Activated naive CD8-positive, alpha-beta T cell treated with anti-CD3 and anti-CD28 coated beads, Interleukin-2, amount 10 ng/mL, durations not matched to agents 7 days and 5 days (primary cell): ENCODE data around the gene BCORL1. TPM values are rescaled to one million over a fixed set of nuclear protein-coding genes. Genes with fewer than 3 reads are reported as not detected.

Source experiments
- ATAC-seq: fragments of 150-1000 bp; cut with Tn5 transposase; one replicate; pipeline ENCODE4 v1.10.0; 2021; ENCODE audit warnings: low read depth, moderate library complexity
- POLR2A ChIA-PET: fragments of 350-600 bp; sonication (Branson Sonifier 250); formaldehyde crosslinking; loops from one replicate; lab custom pipeline; 2021; ENCODE audit warnings: antibody characterized with exemption; lab: Charles Lee
- DNase-seq: peaks from one replicate; pipeline ENCODE4 v3.0.0; 2021
- H3K27ac Mint-ChIP-seq: one replicate; pipeline ENCODE4 v1.8.0; 2022; ENCODE audit warnings: mild to moderate bottlenecking, mixed read lengths
- H3K27me3 Mint-ChIP-seq: one replicate; pipeline ENCODE4 v1.8.0; 2022; ENCODE audit warnings: mild to moderate bottlenecking, moderate library complexity, mixed read lengths
- H3K36me3 Mint-ChIP-seq: one replicate; pipeline ENCODE4 v1.8.0; 2021; ENCODE audit warnings: mild to moderate bottlenecking, mixed read lengths
- H3K4me1 Mint-ChIP-seq: one replicate; pipeline ENCODE4 v1.8.0; 2021; ENCODE audit warnings: mixed read lengths
- H3K4me3 Mint-ChIP-seq: one replicate; pipeline ENCODE4 v1.8.0; 2022; ENCODE audit warnings: mild to moderate bottlenecking, moderate library complexity, mixed read lengths
- H3K9me3 Mint-ChIP-seq: one replicate; pipeline ENCODE4 v1.8.0; 2021; ENCODE audit warnings: mixed read lengths
- total RNA-seq, 2 experiments: library from RNA; stranded (reverse); gene quantifications; one replicate each; pipeline ENCODE4 v1.2.3, GENCODE V29; 2021

Gene BCORL1, protein sequence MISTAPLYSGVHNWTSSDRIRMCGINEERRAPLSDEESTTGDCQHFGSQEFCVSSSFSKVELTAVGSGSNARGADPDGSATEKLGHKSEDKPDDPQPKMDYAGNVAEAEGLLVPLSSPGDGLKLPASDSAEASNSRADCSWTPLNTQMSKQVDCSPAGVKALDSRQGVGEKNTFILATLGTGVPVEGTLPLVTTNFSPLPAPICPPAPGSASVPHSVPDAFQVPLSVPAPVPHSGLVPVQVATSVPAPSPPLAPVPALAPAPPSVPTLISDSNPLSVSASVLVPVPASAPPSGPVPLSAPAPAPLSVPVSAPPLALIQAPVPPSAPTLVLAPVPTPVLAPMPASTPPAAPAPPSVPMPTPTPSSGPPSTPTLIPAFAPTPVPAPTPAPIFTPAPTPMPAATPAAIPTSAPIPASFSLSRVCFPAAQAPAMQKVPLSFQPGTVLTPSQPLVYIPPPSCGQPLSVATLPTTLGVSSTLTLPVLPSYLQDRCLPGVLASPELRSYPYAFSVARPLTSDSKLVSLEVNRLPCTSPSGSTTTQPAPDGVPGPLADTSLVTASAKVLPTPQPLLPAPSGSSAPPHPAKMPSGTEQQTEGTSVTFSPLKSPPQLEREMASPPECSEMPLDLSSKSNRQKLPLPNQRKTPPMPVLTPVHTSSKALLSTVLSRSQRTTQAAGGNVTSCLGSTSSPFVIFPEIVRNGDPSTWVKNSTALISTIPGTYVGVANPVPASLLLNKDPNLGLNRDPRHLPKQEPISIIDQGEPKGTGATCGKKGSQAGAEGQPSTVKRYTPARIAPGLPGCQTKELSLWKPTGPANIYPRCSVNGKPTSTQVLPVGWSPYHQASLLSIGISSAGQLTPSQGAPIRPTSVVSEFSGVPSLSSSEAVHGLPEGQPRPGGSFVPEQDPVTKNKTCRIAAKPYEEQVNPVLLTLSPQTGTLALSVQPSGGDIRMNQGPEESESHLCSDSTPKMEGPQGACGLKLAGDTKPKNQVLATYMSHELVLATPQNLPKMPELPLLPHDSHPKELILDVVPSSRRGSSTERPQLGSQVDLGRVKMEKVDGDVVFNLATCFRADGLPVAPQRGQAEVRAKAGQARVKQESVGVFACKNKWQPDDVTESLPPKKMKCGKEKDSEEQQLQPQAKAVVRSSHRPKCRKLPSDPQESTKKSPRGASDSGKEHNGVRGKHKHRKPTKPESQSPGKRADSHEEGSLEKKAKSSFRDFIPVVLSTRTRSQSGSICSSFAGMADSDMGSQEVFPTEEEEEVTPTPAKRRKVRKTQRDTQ (N-terminal part only)
- 10 to 100 TPM; 14.3 to 15.4 TPM for total RNA-seq

DNA sequence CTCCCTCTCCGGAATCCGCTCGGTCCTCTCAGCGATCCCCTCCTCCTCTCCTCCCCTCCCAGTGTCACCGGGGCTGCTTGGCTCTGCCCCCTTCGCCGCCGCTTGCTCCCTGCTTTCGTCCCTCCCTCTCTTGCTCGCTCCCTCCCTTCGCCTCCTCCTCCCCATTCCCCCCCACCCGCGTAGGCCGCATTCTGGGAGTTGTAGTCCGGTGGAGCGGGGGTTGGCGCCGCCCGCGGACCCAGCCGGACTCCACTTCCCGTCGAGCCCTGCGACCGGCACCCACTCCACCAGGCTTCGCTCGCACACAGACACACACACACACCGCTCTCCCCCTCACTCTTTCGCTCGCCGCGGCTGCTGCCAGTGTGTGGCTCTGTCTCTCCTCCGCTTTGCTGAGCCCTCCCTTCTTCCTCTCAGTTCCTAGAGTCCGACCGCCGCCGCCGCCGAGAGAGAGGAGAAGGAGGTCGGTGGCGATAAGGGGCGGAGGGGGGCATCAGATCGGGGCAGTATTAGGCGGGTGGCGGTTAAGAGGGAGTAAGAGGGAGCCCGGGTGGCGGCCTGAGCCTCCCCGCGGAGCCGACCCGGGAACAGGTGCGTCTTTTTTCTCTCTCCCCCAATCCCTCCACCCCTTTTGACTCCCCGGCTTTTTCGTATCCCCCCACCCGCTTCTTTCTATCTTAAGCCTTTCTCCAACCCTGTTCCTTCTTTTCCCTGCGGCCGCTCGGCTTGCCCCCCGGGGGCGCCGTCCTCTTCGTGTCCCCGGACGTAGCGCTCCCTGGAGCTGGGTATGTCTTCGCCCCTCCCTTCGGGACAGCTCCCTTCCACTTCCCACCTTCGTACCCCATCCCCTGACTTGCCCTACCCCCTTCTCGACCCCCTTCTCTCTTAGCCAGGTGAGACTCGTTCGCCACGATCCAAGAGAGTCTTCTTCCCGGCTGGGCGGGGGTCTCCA, at the start of gene BCORL1:
BCORL1 (plus strand) TSS at position 336 of the 952 bp plus-strand sequence. CDS start 22,597 bp downstream, outside the sequence.
- no peak within 1 kb of the TSS for H3K4me3 Mint-ChIP-seq
- H3K36me3 Mint-ChIP-seq = no peaks in the 10 kb centered on the region
- DNase-seq = peak; percentile 81
- POLR2A ChIA-PET = interaction anchor here (0.7 to 3.0 kb wide), 7 partner anchors 9 to 57 kb away, joined by 3 to 12 read pairs (median 3); no protein-coding TSS in a partner anchor
- peaks cover 23% of the 10 kb centered on the region for H3K4me1 Mint-ChIP-seq
- no peaks in the 10 kb centered on the region for H3K9me3 Mint-ChIP-seq
- H3K27me3 Mint-ChIP-seq = peaks cover 4% of the 10 kb centered on the region
- peak within 1 kb of the TSS; percentile 85 for H3K27ac Mint-ChIP-seq
- ATAC-seq = peak; percentile 88

DNA sequence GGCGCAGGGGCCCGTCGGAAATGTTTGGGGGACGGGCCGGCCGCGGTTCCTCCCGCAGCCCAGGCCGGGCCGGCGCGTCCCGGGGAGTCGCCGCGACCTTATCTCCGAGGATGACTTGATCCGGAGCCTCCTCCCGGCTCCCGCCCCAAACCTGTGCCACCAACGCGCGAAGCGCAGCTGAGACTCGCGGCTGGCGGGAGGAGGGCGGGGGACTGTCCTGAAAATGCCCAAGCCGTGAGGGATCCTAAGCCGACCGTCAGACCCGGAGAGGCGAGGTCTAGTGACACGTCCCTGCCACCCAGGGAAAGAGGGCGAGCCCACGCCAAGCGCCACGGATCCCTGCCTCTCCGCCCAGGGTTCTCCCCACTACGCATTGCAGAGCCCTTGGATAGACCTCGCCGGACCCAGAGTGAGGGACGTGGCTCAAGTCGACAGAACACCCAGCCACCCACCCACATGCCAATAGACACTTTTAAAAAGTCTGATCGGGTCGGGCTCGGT, 49.6 kb upstream of the BCORL1 start:
- no peak for DNase-seq
- no peak overlapping the region for H3K27ac Mint-ChIP-seq
- H3K4me3 Mint-ChIP-seq = peak overlapping the region; percentile 42
- no peaks in the 10 kb centered on the region for H3K9me3 Mint-ChIP-seq
- ATAC-seq = no peak
- peaks cover 8% of the 10 kb centered on the region for H3K27me3 Mint-ChIP-seq
- H3K36me3 Mint-ChIP-seq = peaks cover 3% of the 10 kb centered on the region
- H3K4me1 Mint-ChIP-seq = peaks cover 2% of the 10 kb centered on the region
- POLR2A ChIA-PET = no interaction called here

DNA sequence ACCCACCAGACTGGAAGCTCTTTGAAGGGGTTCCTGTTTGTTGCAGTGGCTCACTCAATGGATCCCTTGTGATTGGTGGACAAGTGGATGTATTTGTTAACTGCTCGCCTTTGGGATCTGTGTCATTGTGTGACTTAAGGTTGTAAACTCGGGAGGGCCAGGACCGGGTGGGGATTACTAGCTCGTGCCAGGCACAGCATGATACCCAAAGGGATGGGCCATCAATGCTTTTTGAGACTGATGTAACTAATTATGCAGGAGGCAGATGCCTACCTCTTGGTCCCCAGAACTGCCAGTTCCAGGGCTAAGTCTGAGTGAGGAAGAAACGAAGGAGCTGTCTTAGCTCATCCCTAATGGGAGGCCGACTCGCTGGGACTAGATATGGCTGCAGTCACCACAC, 48.7 kb upstream of the BCORL1 start:
- no peak for ATAC-seq
- Mint-ChIP-seq H3K27me3 (peaks cover 15% of the 10 kb centered on the region), H3K27ac (peak overlapping the region; percentile 45)

DNA sequence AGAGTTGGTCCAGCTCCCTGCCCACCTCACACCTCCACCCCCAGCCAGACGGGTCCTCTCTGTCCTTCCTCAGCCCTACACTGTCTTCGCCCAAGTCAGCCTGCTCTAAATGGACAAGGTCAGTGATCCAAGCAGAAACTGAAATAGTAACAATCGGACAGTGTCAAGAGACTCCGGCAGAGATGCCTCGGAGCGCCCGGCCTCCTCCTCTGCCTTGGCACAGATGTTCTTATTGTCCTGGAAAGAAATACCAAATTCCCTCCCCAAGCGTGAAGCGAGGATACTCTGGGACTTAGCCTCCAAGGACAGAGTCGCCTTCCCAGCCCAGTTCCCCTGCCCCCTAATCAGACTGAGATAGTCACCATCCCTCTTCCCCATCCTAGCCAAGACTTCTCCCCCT, 48.0 kb upstream of the BCORL1 start:
- Mint-ChIP-seq H3K4me1 (peaks cover 9% of the 10 kb centered on the region), H3K27me3 (peaks cover 16% of the 10 kb centered on the region), H3K27ac (no peak overlapping the region), H3K9me3 (no peaks in the 10 kb centered on the region), H3K36me3 (no peaks in the 10 kb centered on the region), H3K4me3 (no peak overlapping the region)
- ATAC-seq (no peak), DNase-seq (no peak)
- POLR2A ChIA-PET = no interaction called here

More for the DNA sequence above, 48.7 kb upstream of the BCORL1 start:
- POLR2A ChIA-PET = interaction anchor here (0.9 kb wide), 1 partner anchor 49 kb away, joined by 3 read pairs; the partner anchor contains the start of gene BCORL1
- peak overlapping the region; percentile 63 for H3K4me3 Mint-ChIP-seq
- DNase-seq = no peak
- peaks cover 9% of the 10 kb centered on the region for H3K4me1 Mint-ChIP-seq
- no peaks in the 10 kb centered on the region for H3K9me3 Mint-ChIP-seq
- peaks cover 3% of the 10 kb centered on the region for H3K36me3 Mint-ChIP-seq

DNA sequence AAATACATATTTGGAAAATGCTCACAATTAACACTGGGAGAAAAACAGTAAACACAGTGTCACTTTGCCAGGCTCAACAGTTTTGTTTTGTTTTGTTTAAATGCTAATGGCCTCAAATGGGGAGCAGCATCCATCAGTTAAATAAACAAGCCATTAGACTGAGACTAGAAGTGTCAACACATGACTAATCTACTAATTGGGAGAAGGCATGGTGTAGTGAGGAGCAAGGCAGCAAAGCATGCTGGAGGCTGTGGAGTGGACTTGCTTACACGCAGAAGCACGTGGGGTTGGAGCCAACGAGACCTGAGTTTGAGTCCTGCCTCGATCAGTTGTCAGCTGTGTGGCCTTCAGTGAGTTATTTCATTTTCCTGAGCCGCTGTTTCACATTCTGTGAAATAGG, 47.5 kb upstream of the BCORL1 start:
- no peak overlapping the region for H3K4me3 Mint-ChIP-seq
- no peaks in the 10 kb centered on the region for H3K36me3 Mint-ChIP-seq
- POLR2A ChIA-PET = no interaction called here
- peaks cover 9% of the 10 kb centered on the region for H3K4me1 Mint-ChIP-seq
- H3K27me3 Mint-ChIP-seq = peaks cover 16% of the 10 kb centered on the region
- no peaks in the 10 kb centered on the region for H3K9me3 Mint-ChIP-seq
- no peak overlapping the region for H3K27ac Mint-ChIP-seq
- ATAC-seq (no peak), DNase-seq (no peak)

DNA sequence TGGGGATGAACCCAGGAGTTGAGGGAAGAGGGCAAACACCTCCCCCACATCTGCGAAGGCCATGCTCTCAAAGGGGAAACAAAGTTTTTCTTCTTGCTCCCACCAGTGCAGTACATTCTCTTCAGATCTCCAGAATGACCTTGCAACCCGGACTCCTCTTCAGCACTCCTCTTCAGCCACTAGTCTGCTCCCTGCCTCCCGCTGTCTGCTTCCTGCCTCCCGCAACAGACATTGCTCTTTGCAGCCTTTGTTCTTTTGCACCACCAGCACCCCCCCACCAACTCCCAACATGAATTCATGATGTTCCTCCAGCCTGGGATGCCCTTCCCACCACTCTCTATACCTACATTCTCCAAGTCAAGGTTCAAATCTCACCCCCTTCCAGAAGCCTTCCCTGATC, 44.4 kb upstream of the BCORL1 start:
- H3K36me3 Mint-ChIP-seq = no peaks in the 10 kb centered on the region
- peaks cover 16% of the 10 kb centered on the region for H3K27me3 Mint-ChIP-seq
- ATAC-seq (no peak), DNase-seq (no peak)
- H3K4me3 Mint-ChIP-seq = no peak overlapping the region
- POLR2A ChIA-PET = no interaction called here
- H3K9me3 Mint-ChIP-seq = no peaks in the 10 kb centered on the region
- H3K27ac Mint-ChIP-seq = no peak overlapping the region
- peaks cover 11% of the 10 kb centered on the region for H3K4me1 Mint-ChIP-seq

DNA sequence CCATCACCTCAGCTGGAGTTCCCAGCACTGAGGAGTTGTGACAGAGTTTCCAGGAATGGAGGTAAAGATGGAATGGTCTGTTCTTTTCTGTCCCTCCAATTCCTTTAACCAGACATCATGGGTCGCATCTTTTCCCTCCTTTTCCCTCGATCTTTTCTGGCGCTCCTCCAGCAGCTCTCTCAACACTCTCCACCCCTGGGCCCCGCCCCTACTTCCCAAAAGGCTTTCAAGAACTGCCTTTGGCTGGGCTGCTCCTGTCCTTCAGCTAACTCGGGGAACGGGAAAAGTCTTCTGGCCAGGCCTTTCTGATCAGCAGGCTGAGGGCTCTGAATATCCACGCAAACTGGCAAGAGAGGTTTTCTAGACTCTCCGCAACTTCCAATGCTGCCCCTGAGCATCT, 42.4 kb upstream of the BCORL1 start:
- no peak overlapping the region for H3K27ac Mint-ChIP-seq
- no peak overlapping the region for H3K4me3 Mint-ChIP-seq
- H3K36me3 Mint-ChIP-seq = no peaks in the 10 kb centered on the region

DNA sequence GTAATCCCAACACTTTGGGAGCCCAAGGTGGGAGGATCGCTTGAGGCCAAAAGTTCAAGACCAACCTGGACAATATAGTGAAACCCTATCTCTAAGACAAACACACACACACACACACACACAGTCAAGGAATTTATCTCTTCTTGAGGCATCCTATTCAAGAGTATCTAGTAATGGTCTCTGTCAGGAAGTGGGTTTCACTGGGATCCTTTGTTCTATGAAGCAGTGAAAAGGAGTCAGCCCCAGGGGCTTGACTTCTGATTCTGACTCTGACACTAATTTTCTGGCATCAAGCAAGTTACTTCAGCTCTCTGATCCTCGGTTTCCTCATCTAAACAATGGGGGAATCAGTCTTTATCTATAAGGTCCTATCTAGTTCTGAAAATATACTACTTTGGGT, 41.7 kb upstream of the BCORL1 start:
- POLR2A ChIA-PET = no interaction called here
- no peak overlapping the region for H3K4me3 Mint-ChIP-seq
- peaks cover 11% of the 10 kb centered on the region for H3K4me1 Mint-ChIP-seq
- ATAC-seq (peak; percentile 50), DNase-seq (no peak)
- no peaks in the 10 kb centered on the region for H3K36me3 Mint-ChIP-seq
- peaks cover 10% of the 10 kb centered on the region for H3K27me3 Mint-ChIP-seq
- no peak overlapping the region for H3K27ac Mint-ChIP-seq
- H3K9me3 Mint-ChIP-seq = no peaks in the 10 kb centered on the region

More for the DNA sequence above, 42.4 kb upstream of the BCORL1 start:
- POLR2A ChIA-PET = no interaction called here
- Mint-ChIP-seq H3K27me3 (peaks cover 10% of the 10 kb centered on the region), H3K4me1 (peaks cover 11% of the 10 kb centered on the region), H3K9me3 (no peaks in the 10 kb centered on the region)
- ATAC-seq (no peak), DNase-seq (no peak)

DNA sequence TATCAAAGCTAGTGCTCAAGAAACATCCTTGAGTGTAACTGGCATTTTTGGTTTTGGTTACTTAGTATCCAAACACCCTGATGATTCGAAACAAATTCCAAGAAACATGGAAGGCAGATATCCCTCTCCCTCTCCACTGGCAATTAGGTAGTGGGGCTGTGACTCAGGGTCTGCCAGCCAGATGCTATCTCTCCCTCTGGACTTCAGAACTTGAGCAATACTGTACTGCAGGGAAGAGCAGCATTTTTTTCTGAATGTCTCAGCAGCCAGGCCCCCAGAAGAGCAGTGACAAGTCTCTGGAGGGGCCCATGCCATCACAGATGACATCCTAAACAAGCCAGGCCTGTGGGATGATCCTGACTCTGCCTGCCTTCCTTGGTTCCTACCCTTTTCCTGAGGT, 37.3 kb upstream of the BCORL1 start:
- POLR2A ChIA-PET = no interaction called here
- DNase-seq (no peak), ATAC-seq (no peak)
- Mint-ChIP-seq H3K27me3 (peaks cover 2% of the 10 kb centered on the region), H3K27ac (no peak overlapping the region), H3K36me3 (no peaks in the 10 kb centered on the region), H3K4me3 (no peak overlapping the region), H3K4me1 (peaks cover 4% of the 10 kb centered on the region), H3K9me3 (no peaks in the 10 kb centered on the region)

DNA sequence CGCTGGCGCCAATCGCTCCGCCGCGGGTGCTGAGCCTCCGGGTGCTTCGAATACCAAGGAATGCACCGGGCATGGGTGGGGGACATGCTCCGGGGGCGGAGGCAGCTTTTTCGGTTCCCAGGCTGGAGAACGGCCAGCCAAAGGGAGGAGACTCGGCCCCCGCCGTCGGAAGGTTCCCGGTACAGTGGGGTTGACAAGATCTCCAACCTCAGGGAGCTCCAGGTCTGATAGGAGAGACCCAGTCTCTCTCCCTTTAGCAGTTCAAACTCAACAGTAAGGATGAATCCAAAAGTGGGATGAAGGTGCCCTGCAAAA, 29.1 kb upstream of the BCORL1 start:
- Mint-ChIP-seq H3K27me3 (peaks cover 16% of the 10 kb centered on the region), H3K27ac (no peak overlapping the region), H3K9me3 (no peaks in the 10 kb centered on the region), H3K4me3 (peak overlapping the region; percentile 79), H3K4me1 (peaks cover 10% of the 10 kb centered on the region), H3K36me3 (peaks cover 2% of the 10 kb centered on the region)
- ATAC-seq (no peak), DNase-seq (no peak)
- POLR2A ChIA-PET = interaction anchor here (1.2 to 1.6 kb wide), 2 partner anchors 8 to 29 kb away, joined by 3 to 4 read pairs; partner anchors contain the start of gene BCORL1

DNA sequence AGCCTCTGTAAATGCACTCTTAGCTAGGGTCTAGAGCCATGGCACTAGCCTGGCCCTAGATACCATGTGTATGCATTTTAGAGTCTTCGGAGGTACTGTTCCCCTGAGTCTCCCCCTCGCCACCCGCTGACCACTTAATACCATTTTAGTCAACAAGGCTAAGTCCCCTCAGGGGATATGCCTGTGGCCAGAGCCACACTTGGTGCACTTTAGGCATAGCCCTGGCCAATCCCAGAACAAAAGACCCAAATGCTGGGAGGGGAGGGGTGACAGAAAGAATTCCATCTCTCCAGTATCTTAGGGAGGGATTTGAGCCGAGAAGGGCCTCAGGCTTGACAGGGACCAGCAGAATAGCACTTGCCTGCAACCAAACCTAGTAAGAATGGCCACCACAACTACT, 28.6 kb upstream of the BCORL1 start:
- ATAC-seq = no peak
- Mint-ChIP-seq H3K36me3 (peaks cover 2% of the 10 kb centered on the region), H3K4me1 (peaks cover 15% of the 10 kb centered on the region), H3K27ac (no peak overlapping the region), H3K9me3 (no peaks in the 10 kb centered on the region), H3K27me3 (peaks cover 16% of the 10 kb centered on the region), H3K4me3 (peak overlapping the region; percentile 44)
- POLR2A ChIA-PET = interaction anchor here (1.6 kb wide), 1 partner anchor 7 kb away, joined by 4 read pairs; no protein-coding TSS in a partner anchor
- DNase-seq = no peak

DNA sequence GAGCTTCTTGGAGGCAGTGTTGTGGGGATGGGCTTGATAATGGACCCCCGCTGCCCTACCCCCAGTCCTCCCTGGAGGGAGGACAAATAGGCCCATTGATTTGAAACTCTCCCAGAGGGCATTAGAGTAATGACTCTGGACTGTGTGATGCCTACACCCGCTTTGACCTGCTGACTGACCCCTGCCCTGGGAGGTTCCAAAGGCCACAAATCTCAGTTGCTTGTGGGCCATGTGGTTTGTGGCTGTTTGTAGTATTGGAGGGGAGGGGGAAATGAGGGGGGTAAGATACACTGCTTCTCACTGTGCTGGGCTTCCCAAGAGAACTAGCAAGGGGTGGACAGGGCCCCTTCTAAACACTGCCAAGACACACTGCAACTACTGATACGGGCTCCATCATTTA, 27.6 kb upstream of the BCORL1 start:
- no peaks in the 10 kb centered on the region for H3K9me3 Mint-ChIP-seq
- H3K27ac Mint-ChIP-seq = no peak overlapping the region
- peaks cover 2% of the 10 kb centered on the region for H3K36me3 Mint-ChIP-seq
- H3K4me1 Mint-ChIP-seq = peaks cover 15% of the 10 kb centered on the region
- no peak overlapping the region for H3K4me3 Mint-ChIP-seq
- ATAC-seq (no peak), DNase-seq (no peak)
- POLR2A ChIA-PET = no interaction called here
- H3K27me3 Mint-ChIP-seq = peaks cover 16% of the 10 kb centered on the region
